GM19395 (cell line): ENCODE measurements around the gene GNAI1.
A peak's percentile ranks its signal among the peaks of the same experiment; 100 is the strongest.

Source experiments
- ATAC-seq: cut with Tn5 transposase; IDR thresholded peaks from one replicate; pipeline ENCODE4 v1.9.1; 2021; ENCODE audit warnings: mild to moderate bottlenecking, moderate library complexity; ENCODE audit not compliant: unreplicated experiment

The GNAI1 gene

DNA sequence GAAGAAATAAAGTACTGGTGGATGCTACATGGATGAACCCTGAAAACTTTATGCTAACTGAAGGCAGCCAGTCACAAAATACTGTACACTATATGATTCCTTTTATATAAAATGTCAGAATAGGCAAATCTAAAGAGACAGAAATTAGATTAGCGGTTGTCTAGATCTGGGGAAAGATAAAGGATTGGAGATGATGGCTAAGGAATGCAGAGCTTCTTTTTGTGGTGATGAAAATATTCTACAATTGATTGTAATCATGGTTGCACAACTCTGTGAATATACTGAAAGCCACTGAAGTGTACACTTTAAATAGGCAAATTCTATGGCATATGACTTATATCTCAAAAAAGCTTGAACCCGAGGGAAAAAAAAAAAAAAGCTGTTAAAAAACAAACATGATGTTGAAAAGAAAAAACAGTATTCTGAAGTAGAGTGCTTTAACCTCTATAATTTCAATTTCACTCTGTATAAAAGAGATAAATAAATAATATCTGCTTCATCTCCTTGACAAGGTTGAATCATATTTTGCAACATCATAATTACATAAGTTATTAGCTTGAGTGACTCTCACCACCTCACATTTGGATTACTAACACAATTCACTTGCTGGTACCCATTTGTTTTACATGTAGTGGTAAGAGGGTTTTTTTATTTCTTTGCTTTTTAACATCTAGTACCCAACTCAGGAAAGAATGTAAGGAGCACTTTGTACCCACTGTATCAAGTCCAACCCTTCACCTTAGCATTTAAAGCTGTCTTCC, 2.8 kb upstream of the GNAI1 start:
- ATAC-seq: no peak

DNA sequence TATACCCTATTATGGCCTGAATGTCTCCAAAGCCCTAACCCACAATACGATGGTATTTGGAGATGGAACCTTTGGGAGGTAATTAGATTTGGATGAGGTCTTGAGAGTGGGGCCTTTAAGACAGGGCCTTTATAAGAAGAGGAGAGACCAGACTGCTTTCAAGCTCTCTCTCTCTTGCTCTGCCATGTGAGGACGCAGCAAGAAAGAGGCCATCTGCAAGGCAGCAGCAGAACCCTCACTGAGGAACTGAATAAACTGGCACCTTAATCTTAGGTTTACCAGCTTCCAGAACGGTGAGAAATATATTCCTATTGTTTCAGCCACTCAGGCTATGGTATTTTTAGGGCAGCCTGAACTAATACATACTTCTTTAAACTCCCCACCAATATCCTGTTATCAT, 2.0 kb upstream of the GNAI1 start:
- no peak for ATAC-seq

- no peak for ATAC-seq
These were observed 1.1 kb upstream of the GNAI1 start for GRCh38 chr7:80133361-80134114.

GRCh38 chr7:80134115-80134535, 506 bp upstream of the GNAI1 start:
- ATAC-seq: no peak

GRCh38 chr7:80135309-80136104, 876 bp downstream of the GNAI1 start:
- ATAC-seq: peak; percentile 29

GRCh38 chr7:80136261-80137055, 1.8 kb downstream of the GNAI1 start:
- no peak for ATAC-seq

DNA sequence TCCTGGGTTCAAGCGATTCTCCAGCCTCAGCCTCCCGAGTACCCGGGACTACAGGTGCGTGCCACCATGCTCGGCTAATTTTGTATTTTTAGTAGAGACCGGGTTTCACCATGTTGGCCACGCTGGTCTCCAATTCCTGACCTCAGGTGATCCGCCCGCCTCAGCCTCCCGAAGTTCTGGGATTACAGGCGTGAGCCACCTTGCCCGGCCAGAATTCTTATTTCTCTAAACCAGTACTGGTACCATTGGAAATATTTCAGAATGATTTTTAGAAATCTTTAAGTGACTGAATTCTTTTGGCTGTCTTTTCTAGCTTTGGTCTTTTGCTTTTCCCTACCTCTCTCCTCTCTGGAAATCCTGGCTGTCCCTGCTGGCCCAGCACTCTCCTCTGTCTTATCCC, 2.8 kb downstream of the GNAI1 start:
- ATAC-seq: no peak

- ATAC-seq: no peak
These were observed 4.6 kb downstream of the GNAI1 start for GRCh38 chr7:80139236-80139635.

GRCh38 chr7:80140388-80140787, 5.8 kb downstream of the GNAI1 start:
- no peak for ATAC-seq

GRCh38 chr7:80141376-80141775, 6.7 kb downstream of the GNAI1 start:
- no peak for ATAC-seq

DNA sequence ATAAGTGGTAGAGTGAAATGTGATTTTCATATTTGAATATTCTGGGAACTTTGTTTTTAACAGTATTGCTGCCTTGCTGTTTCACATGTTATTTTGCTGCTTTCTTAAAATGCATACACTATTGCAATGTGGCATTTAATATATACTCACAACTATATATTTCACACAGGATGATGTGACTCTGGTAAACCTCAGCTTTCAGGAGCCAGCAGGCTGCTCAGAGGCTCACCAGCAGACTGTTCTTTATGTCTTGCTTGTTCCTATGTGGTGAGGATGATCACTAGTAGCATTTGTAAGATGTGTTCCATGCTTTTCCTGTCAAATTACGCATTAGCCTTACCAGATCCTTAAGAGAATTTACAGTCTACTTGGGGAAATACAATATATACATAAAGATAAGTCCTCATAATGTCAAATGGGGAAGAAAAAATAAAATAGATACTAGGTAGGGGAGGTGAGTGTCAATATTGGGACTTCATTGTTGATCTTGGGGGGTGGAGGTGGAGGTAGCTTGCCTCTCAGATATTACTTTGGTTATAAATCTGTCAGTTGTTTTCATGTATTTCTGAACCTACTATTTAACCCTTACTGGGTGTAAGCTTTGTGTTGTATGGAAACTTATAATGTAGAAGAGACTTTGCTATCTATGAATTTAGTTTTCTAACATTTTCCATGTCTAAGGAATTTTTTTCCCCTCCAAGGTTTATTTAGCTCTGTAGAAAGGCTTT, 8.4 kb downstream of the GNAI1 start:
- no peak for ATAC-seq

- ATAC-seq: no peak
These were observed 11.3 kb downstream of the GNAI1 start for GRCh38 chr7:80145780-80146422.

GRCh38 chr7:80146545-80147182, 12.0 kb downstream of the GNAI1 start:
- no peak for ATAC-seq

DNA sequence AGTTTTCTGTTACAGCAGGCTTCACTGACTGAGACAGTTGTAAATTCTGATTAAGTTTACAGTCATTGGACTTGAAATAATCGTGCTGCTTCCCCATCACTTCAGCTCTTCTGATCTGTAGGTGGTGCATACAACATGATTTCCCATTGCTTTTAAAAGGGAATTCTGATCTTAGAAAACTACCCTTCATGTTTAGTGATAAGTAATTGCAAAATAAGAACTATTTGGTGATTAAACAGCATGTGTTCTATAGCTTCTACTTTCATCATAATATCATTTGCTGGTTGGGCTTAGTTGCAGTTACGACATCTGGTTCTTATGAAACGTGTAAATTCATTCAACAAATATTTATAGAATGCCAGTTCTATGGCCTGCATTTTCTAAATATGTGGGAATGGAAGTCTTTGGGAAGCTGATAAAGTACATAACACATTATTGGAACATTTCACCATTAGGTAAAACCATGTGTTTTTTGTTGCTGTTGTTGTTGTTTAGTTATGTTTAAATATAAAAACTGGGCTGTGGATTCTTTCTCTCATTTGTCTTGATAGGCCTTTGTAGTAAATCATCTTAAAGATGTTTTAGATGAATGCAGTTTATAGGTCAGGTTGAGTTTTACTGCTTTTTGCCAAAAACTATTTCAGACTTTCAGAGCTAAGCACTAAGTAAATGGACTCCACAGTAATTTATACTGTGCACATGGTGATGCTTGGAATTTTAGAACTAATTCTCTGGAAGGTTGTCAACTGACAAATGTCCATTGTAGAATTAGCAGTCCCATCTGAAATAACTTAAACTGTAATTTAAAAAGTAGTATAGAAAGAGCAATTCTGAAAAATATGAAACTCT, 13.1 kb downstream of the GNAI1 start:
- no peak for ATAC-seq

GRCh38 chr7:80150611-80151273, 16.1 kb downstream of the GNAI1 start:
- ATAC-seq: no peak

DNA sequence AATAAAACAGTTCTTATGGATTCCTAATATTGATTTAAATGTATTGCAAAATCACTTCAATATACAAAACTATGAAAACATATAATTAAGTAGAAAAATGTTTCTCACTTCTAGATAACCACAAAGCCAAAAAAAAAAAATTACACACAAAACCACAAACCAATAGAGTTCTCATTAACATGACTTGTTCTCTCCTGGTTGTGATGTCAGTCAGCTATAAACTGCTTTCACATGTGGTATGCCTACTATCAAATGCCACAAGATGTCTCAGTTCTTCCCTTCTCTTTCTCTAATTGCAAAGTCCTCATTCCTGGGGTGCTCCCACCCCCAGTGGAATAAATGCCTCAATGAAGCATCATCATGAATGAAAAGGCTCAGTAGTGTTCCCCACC, 16.6 kb downstream of the GNAI1 start:
- ATAC-seq: no peak

GRCh38 chr7:80153446-80153845, 18.8 kb downstream of the GNAI1 start:
- no peak for ATAC-seq
